HEK293T (cell line): ENCODE data around the gene MTA1.

Experiments used
- FOXM1 ChIP-seq: fragments of 450-650 bp; IDR thresholded peaks from 2 replicates; pipeline ENCODE4 v1.6.1; 2017; ENCODE audit warnings: mild to moderate bottlenecking, borderline replicate concordance
- HDGF ChIP-seq: fragments of 450-650 bp; IDR thresholded peaks from 2 replicates; pipeline ENCODE4 v1.6.1; 2017; ENCODE audit warnings: antibody characterized with exemption, borderline replicate concordance

DNA sequence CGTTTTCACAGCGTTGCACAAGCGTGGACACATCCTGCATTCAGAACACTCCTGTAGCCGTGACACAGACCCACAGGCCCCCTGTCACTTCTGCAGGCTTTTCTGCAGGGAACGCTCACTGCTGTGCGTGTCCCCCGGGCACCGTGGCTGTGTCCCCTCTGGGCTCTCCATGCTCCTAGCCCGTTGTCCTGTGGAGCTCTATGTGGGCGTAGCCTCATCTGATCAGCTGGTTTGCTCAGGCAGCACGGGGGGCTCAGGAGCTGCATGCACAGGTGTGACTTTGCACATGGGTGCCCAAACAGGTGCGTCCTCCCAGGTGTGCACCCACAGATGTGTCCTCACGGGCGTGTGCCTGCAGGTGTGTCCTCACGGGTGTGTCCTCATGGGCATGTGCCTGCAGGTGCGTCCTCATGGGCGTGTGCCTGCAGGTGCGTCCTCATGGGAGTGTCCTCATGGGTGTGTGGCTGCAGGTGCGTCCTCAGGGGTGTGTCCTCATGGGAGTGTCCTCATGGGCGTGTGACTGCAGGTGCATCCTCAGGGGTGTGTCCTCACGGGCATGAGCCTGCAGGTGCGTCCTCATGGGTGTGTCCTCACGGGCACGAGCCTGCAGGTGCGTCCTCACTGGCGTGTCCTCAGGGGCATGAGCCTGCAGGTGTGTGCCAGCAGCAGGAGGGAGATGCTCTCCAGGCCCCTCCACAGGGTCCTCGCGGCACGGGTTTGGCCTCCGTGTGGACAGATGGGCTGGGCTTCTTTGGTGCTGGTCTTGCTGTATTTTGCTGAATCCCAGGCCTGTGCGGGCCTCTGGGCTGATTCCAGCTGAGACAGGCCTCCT, 17.5 kb downstream of the MTA1 start:
- TF ChIP-seq FOXM1 (no peak), HDGF (no peak)
